ENCODE results near the gene NUDT7.

The NUDT7 gene

GRCh38 chr16:77780378-77780837 lies 58.1 kb downstream of the NUDT7 start:
- no peak for DNase-seq (ENCODE audit: low spot score)

DNA sequence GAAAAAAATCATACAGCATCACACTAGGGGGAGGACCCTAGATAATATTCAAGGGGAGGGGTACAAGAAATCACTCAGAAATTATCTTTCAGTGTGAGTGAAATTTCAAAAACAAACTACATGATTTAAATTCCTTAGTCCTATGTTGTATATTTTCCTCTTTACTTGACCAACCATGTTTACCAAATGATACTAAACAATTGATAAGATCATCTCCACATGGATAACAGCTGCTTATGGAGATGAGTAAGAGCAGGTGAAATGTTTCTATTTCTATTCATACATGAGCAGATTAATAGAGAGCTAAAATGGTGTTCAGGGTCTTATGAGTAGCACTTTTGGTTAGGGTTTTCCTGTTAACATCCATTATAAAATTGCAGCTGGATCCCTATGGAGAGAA lies 58.8 kb downstream of the NUDT7 start:
- DNase-seq (ENCODE audit: low spot score) = no peak

GRCh38 chr16:77782694-77783093 lies 60.4 kb downstream of the NUDT7 start:
- no peak for DNase-seq (ENCODE audit: low spot score)

DNA sequence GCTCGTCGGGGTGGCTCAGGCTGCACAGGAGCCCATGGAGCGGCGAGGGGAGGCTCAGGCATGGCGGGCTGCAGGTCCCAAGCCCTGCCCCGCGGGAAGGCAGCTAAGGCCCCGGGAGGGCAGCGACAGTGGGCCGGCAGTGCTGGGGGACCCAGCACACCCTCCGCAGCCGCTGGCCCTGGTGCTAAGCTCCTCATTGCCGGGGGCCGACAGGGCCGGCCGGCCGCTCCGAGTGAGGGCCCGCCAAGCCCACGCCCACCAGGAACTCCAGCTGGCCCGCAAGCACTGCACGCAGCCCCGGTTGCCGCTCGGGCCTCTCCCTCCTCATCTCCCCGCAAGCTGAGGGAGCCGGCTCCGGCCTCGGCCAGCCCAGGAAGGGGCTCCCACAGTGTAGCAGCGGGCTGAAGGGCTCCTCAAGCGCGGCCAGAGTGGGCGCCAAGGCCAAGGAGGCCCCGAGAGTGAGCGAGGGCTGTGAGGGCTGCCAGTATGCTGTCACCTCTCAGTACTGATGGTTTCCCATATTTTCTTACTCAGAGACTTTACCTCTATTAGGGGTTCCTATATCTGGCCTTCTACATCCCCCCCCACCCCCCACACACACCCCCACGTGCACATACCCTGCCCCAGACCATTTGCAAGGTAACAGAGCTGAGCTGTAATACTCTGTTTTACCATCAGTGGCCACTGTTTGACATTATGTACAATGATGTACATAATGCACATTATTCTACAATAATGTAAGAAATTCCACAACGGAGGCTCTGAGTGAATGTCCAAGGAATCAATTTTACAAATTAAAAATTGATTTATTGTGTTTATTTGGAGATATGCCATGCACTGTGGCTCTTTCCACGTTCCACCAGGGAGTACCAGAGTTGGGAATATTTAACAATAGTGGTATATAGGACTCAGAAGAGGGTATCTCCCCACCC lies 62.4 kb downstream of the NUDT7 start:
- no peak for DNase-seq (ENCODE audit: low spot score)

- DNase-seq (ENCODE audit: low spot score) = no peak
Observed at GRCh38 chr16:77785373-77785764, 63.1 kb downstream of the NUDT7 start.

DNA sequence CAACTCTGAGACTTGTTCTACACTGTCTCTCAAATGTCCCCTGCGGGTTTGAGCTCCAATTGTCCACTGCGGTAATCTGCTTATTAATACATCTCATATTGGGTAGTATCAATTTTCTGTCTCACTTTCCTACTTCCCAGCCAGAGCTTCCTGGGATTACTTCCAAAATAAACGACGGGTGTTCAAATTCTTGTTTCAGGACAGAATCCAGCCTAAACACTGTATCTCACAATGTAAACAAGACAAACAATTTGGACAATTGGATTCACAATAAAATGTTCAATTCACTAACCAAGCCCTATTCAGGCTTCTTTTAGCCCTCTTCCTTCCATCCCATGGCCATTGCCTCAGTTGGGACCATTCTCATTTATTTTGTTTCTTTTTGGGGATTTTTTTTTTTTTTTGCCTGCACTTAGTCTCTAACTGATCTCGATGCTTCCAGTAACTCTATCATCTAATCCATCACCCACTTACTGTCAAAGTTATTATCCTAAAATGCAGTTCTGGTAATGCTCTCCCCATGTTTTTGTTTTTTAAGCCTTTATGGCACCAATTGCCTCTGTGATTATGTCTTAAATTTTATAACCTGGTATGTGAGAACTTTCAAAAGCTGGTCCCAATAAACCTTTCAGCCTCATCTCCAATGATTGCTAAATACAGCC lies 64.0 kb downstream of the NUDT7 start:
- DNase-seq (ENCODE audit: low spot score) = no peak

GRCh38 chr16:77787452-77787851 lies 65.1 kb downstream of the NUDT7 start:
- no peak for DNase-seq (ENCODE audit: low spot score)

GRCh38 chr16:77788181-77789084 lies 66.1 kb downstream of the NUDT7 start, which contains the start of gene VAT1L:
Gene VAT1L, plus strand, starts transcription at chr16:77788564. Its CDS starts 119 bp downstream, at chr16:77788683.
- no peak for DNase-seq (ENCODE audit: low spot score)

GRCh38 chr16:77789085-77790008 lies 67.0 kb downstream of the NUDT7 start:
- DNase-seq (ENCODE audit: low spot score) = no peak

GRCh38 chr16:77790009-77790372 lies 67.7 kb downstream of the NUDT7 start:
- DNase-seq (ENCODE audit: low spot score) = no peak

DNA sequence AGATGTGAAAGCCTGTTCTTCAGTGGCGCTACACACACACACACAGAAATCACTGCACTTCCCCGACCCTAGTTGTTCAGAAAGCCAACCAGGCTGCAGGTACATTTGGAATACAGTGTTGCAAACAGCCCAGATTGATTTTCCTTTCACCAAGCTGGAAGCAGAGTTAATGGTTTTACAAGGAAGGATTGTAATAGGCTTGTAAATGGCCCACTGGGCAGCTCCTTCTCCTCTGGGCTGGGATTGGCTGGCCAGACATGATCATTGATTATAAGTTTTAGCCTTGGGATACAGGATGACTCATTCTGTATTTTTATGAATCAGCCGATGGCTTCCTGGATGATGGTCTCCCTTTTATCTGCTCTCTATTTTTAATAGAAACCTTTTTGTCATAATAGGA lies 68.6 kb downstream of the NUDT7 start:
- DNase-seq (ENCODE audit: low spot score) = no peak
